ENCODE results near the gene ENDOV.

ENDOV gene

DNA sequence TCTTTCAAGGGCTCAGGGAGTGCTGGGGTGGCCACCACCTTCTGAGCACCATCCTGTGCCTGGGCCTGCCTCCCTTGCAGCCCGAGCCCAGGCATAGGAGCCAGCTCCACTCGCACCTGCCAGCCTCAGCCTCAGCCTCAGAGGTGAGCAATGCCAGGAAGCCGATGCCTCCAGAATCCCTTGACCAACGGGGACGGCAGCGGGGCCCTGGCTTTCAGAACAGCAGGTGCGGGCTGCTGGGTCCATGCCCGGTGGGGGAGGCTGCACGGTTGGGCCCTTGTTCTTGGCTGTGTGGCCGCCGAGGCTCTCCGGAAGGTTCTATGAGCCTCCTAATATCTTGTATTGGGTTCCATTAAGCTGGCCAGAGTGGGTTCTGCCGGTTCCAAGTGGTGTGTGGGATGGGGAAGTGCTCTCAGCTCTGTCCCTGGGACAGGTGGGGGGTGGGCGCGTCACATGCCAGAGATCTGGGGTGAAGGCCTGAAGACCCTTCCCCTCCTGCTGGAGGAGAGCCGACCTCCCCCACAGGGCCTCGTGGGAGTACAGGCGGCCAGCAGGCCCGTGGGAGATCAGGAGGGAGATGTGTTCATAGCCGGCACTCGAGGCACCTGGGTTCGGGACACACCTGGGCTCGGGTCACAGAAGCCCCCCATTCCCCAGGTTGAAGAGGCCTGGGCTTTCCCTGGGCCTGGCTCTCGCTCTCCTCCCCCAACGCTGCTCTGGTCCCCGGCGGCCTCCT is 34.4 kb downstream of the ENDOV start:
- TF ChIP-seq TAF1 (IDR thresholded peaks at IDR 0.05; ENCODE audit: low read depth) (no peak), RAD21 (IDR thresholded peaks at IDR 0.05; ENCODE audit: low read depth) (no peak), YY1 (IDR thresholded peaks at IDR 0.05; ENCODE audit: low read depth) (no peak), NFIC (IDR thresholded peaks at IDR 0.05) (no peak)

DNA sequence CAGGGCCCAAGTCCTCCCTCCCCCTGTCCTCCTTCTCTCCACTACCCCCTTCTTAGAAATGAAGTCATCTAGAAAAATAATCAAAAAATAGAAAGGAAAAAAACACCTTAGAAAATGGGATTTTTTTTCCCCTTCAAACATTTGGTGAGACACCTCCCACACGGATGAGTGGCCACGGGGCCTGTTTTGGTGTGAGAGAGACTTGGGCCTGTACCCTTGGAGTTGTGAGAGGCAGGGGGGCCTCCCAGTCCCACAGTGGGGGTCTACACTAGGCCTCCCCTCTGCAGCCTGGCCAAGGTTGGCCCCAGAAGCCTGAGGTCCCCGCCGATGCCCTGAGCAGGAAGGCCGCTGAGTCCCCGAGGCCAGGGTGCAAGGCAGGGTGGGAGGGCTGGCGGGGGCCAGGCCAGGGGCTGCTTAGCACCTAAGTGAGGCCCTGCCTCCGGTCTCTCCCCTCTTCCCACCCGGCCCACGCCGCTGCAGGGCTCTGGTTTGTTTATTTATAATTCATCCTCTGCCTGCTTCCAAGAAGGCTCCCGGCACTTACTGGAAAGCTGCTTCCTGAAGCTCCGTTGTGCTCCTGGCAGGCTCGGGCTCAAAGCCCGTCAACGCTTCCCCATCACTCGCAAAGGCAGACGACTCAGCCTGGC is 35.1 kb downstream of the ENDOV start:
- no peak for TF ChIP-seq FOXM1 (IDR thresholded peaks at IDR 0.05; ENCODE audit: borderline replicate concordance, low read depth)
- TF ChIP-seq EGR1 (IDR thresholded peaks at IDR 0.05), result no peak
- TF ChIP-seq TCF12 (IDR thresholded peaks at IDR 0.05; ENCODE audit: low read depth), result no peak
- no peak for TF ChIP-seq TAF1 (IDR thresholded peaks at IDR 0.05; ENCODE audit: low read depth)
- TF ChIP-seq ZBTB7A (IDR thresholded peaks at IDR 0.05; ENCODE audit: low read depth), result no peak
- no peak for TF ChIP-seq TEAD4 (IDR thresholded peaks at IDR 0.05)
- TF ChIP-seq, protein P1, sequence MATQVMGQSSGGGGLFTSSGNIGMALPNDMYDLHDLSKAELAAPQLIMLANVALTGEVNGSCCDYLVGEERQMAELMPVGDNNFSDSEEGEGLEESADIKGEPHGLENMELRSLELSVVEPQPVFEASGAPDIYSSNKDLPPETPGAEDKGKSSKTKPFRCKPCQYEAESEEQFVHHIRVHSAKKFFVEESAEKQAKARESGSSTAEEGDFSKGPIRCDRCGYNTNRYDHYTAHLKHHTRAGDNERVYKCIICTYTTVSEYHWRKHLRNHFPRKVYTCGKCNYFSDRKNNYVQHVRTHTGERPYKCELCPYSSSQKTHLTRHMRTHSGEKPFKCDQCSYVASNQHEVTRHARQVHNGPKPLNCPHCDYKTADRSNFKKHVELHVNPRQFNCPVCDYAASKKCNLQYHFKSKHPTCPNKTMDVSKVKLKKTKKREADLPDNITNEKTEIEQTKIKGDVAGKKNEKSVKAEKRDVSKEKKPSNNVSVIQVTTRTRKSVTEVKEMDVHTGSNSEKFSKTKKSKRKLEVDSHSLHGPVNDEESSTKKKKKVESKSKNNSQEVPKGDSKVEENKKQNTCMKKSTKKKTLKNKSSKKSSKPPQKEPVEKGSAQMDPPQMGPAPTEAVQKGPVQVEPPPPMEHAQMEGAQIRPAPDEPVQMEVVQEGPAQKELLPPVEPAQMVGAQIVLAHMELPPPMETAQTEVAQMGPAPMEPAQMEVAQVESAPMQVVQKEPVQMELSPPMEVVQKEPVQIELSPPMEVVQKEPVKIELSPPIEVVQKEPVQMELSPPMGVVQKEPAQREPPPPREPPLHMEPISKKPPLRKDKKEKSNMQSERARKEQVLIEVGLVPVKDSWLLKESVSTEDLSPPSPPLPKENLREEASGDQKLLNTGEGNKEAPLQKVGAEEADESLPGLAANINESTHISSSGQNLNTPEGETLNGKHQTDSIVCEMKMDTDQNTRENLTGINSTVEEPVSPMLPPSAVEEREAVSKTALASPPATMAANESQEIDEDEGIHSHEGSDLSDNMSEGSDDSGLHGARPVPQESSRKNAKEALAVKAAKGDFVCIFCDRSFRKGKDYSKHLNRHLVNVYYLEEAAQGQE (IDR thresholded peaks at IDR 0.05; ENCODE audit: low read depth), result no peak
- no peak for TF ChIP-seq EP300 (IDR thresholded peaks at IDR 0.05; ENCODE audit: borderline replicate concordance)
- TF ChIP-seq RAD21 (IDR thresholded peaks at IDR 0.05; ENCODE audit: low read depth), result no peak
- TF ChIP-seq CEBPB (IDR thresholded peaks at IDR 0.05), result no peak
- TF ChIP-seq YY1 (IDR thresholded peaks at IDR 0.05; ENCODE audit: low read depth), result no peak
- no peak for TF ChIP-seq NFIC (IDR thresholded peaks at IDR 0.05)
- TF ChIP-seq, protein P2, sequence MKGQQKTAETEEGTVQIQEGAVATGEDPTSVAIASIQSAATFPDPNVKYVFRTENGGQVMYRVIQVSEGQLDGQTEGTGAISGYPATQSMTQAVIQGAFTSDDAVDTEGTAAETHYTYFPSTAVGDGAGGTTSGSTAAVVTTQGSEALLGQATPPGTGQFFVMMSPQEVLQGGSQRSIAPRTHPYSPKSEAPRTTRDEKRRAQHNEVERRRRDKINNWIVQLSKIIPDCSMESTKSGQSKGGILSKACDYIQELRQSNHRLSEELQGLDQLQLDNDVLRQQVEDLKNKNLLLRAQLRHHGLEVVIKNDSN (IDR thresholded peaks at IDR 0.05), result no peak
- no peak for TF ChIP-seq CREB1 (IDR thresholded peaks at IDR 0.05; ENCODE audit: low read depth)
- TF ChIP-seq, protein P3, sequence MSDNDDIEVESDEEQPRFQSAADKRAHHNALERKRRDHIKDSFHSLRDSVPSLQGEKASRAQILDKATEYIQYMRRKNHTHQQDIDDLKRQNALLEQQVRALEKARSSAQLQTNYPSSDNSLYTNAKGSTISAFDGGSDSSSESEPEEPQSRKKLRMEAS (IDR thresholded peaks at IDR 0.05), result no peak

DNA sequence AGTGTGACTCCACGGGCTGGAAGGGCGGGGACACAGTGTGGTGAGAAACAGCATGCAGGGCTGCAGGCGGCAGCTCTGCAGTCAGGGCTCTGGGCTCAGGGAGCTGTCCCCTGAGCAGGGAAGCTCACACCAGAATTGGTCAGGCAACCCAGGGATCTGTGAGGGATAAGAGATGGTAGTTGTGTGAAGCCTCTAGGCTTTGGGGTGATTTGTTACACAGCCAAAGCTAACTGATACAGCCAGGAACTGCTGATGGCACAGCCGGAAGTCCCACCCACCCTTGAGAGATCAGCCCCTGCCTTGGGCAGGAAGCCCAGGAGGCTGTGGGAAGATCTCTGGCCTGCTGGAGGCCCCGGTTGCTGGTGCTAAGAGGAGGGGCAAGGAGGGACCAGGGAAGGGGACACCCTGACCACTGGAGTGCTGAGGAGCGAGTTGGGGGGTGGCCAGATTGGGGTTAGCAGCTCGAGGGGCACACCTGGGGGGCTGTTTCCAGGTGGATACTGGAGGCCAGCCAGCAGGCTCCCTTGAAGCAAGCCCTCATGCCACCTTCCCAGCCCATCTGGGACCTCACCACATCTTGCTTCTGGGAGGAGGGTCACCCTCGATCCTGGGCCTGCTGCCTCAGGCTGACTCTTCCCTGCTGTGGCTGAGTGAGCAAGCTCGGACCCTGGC is 36.3 kb downstream of the ENDOV start:
- TF ChIP-seq, protein P2 (IDR thresholded peaks at IDR 0.05), result no peak
- TF ChIP-seq EP300 (IDR thresholded peaks at IDR 0.05; ENCODE audit: borderline replicate concordance) (no peak), RAD21 (IDR thresholded peaks at IDR 0.05; ENCODE audit: low read depth) (no peak), EGR1 (IDR thresholded peaks at IDR 0.05) (no peak), CREB1 (IDR thresholded peaks at IDR 0.05; ENCODE audit: low read depth) (no peak), ZBTB7A (IDR thresholded peaks at IDR 0.05; ENCODE audit: low read depth) (no peak), FOXM1 (IDR thresholded peaks at IDR 0.05; ENCODE audit: borderline replicate concordance, low read depth) (no peak), CEBPB (IDR thresholded peaks at IDR 0.05) (no peak), NFIC (IDR thresholded peaks at IDR 0.05) (no peak)
- TF ChIP-seq, protein P3 (IDR thresholded peaks at IDR 0.05), result no peak
- TF ChIP-seq, protein P1 (IDR thresholded peaks at IDR 0.05; ENCODE audit: low read depth), result no peak

DNA sequence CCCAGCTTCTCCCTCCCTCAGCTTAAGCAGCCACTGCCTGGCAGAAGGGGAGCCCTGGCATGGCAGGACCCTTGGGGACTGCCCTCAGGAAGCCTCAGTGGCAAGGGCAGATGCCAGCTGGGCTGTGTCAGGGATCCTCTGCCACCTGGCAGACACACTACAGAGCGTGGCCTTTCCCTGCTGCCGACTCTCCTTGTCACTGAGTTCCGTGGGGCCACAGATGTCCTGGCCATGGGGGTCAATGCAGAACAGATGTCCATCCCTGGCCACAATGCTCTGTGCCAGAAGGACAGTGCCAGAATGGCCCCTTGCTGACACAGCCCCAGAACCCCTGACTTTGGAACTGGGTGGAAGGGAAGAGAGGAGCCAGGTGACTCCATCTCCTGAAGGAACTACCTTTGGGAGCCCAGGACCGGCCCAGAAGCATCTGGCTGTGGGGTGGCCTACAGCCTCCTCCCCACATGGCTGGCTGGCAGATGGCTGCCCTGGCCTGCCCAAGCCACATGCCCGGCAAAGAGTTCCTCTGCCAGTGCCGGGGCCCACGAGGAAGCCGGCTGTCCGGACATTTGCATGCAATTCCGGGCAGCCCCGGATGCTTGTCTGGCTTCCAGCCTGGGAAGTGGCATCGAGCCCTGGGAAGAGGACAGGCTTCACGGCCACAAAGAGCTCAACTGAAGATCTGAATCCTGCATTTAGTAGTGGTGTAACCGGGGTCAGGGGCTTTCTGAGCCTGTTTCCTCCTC is 37.4 kb downstream of the ENDOV start:
- TF ChIP-seq, protein P1 (IDR thresholded peaks at IDR 0.05; ENCODE audit: low read depth), result no peak
- no peak for TF ChIP-seq TEAD4 (IDR thresholded peaks at IDR 0.05)
- TF ChIP-seq NFIC (IDR thresholded peaks at IDR 0.05), result no peak
- no peak for TF ChIP-seq CREB1 (IDR thresholded peaks at IDR 0.05; ENCODE audit: low read depth)
- TF ChIP-seq YY1 (IDR thresholded peaks at IDR 0.05; ENCODE audit: low read depth), result no peak

Measured in Ishikawa (cell line).